GM12864 (cell line): ENCODE results near the gene ZNF221.
A peak's percentile ranks its signal among the peaks of the same experiment; 100 is the strongest.
"Not testable (repeated sequence)": the region's sequence is repeated elsewhere in the genome, so short reads cannot be mapped to it uniquely, and the experiment has no call there.

ENCODE experiments used
- DNase-seq: peaks from one replicate; pipeline ENCODE4 v3.0.0-alpha.2; 2011; ENCODE audit warnings: low read depth
- H3K4me3 ChIP-seq: 2 replicates; pipeline ENCODE4 v1.5.1; 2011; ENCODE audit warnings: mild to moderate bottlenecking, low read depth, low read length, control low read depth
- TF ChIP-seq, protein P1 (sequence below): IDR thresholded peaks from 2 replicates; pipeline ENCODE4 v1.5.1; 2011; ENCODE audit warnings: low read depth, mild to moderate bottlenecking, moderate library complexity, low read length, control low read depth, inconsistent platforms; ENCODE audit errors: missing control alignments

The ZNF221 gene

DNA sequence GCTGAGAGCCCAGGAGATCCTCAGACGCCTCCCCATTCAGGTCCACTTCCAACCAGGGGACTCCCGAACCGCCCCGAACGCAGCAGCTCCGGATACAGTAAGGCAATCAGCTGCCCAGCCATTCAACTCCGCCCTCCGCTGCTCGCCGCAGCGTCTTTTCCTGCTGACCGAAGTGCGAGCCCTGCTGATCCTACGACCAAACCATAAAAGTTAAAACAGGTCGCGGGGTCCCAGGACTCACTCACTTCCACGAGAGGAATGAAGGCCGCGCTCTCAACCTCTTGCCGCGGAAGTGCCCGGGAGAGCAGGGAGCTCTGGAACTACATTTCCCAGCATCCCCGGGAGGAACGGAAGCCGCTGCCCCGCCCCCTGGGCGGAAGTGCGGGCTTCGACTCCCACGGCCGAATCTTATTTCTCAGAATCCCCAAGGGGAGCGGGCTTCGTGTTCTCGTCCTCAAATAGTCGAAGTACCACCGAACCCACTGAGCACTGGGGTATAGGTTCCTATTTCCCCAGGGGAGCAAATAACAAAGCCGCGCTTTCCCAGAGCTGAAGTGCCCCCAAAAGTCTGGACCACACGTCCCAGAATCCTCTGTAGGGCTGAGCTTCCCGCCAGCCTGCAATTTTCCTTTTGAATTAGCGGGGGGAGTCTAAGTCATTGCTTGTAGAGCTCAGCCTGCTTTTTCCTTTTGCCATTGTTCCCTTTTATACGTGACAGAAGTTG, 15.9 kb upstream of the ZNF221 start, which contains the start of gene ZNF45:
TSS of gene ZNF45 (minus strand) at position 298 of the 724 bp plus-strand sequence. CDS start 13,097 bp downstream, outside the sequence.
- H3K4me3 ChIP-seq = peak within 1 kb of the TSS; percentile 72
- TF ChIP-seq, protein P1, sequence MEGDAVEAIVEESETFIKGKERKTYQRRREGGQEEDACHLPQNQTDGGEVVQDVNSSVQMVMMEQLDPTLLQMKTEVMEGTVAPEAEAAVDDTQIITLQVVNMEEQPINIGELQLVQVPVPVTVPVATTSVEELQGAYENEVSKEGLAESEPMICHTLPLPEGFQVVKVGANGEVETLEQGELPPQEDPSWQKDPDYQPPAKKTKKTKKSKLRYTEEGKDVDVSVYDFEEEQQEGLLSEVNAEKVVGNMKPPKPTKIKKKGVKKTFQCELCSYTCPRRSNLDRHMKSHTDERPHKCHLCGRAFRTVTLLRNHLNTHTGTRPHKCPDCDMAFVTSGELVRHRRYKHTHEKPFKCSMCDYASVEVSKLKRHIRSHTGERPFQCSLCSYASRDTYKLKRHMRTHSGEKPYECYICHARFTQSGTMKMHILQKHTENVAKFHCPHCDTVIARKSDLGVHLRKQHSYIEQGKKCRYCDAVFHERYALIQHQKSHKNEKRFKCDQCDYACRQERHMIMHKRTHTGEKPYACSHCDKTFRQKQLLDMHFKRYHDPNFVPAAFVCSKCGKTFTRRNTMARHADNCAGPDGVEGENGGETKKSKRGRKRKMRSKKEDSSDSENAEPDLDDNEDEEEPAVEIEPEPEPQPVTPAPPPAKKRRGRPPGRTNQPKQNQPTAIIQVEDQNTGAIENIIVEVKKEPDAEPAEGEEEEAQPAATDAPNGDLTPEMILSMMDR = no peak
- DNase-seq = peak; percentile 71

DNA sequence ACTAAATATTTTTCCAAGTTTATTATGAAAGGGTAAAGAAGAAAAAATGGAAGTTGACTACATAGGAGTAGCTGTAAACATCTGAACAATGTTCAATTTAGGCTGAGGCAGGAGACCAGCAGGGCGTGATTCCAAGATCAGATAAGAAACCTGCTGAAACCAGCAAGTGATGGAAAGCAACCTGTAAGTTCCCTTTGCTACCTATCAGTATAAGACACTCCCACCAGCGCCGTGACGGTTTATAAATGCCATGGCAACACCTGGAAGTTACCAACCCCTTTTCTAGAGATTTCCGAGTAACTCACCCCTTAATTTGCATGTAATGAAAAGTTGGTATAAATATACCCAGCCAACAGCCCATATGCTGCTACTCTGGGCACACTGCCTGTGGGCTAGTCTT, 14.8 kb upstream of the ZNF221 start:
- H3K4me3 ChIP-seq = no peak overlapping the region
- no peak for DNase-seq
- TF ChIP-seq, protein P1 = no peak

DNA sequence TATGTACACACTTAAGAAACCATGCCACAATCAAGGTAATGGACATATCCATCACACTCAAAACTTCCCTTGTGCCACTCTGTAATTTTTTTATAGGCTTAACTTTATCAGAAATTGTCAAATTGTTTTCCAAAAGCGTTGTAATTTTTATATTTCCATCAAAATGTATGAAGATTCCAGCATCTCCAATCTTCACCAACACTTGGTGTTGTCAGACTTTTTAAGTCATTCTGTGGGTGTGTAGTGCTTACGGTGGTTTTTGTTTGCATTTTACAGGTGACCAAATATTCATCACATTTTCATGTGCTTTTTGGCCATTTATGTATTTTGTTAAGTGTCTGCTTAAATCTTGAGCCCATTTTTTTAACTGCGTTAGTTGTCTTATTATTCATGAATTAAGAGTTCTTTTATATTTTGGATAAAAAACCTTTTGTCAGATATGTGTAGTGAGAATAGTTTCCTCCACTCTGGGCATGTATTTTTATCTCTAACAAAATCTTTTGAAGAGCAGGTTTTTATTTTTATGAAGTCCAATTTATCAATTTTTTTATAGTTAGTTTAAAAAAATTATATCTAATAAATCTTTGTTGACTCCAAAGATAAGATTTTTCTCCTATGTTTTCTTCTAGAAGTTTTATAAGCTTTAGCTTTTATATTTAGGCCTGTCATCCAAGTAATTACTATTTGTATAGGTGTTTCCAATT, 11.3 kb upstream of the ZNF221 start:
- H3K4me3 ChIP-seq = no peak overlapping the region
- TF ChIP-seq, protein P1 = no peak
- DNase-seq = no peak

DNA sequence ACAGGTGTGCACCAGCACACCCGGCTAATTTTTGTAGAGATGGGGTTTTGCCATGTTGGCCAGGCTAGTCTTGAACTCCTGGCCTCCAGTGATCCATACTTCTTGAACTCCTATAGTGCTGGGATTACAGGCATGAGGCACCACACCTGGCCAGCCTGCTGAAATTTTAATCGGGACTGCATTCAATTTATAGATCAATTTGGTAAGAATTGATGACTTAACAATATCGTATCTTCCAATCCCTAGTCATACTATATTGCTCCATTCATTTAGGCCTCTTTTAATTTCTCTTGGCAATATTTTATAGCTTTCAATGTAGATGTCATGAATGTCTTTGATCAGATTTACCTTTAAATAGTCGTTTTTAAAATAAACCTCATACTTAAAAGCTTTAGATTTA, 10.3 kb upstream of the ZNF221 start:
- TF ChIP-seq, protein P1 = no peak
- DNase-seq = no peak
- no peak overlapping the region for H3K4me3 ChIP-seq

DNA sequence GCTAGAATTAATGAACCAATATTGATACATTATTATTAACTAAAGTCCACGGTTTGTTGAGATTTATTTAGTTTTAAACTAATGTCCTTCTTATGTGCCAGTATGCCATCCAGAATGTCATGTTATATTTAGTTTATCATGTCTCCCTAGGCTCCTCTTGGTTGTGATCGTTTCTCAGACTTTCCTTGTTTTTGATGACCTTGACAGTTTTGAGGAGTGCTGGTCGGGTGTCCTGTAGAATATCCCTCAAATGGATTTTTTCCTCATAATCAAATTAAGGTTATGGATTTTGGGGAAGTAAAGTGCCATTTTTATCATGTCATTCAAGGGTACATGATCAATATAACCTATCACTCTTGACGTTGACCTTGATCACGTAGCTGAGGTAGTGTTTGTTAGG, 9.8 kb upstream of the ZNF221 start:
- H3K4me3 ChIP-seq = no peak overlapping the region
- TF ChIP-seq, protein P1 = no peak
- DNase-seq = no peak

DNA sequence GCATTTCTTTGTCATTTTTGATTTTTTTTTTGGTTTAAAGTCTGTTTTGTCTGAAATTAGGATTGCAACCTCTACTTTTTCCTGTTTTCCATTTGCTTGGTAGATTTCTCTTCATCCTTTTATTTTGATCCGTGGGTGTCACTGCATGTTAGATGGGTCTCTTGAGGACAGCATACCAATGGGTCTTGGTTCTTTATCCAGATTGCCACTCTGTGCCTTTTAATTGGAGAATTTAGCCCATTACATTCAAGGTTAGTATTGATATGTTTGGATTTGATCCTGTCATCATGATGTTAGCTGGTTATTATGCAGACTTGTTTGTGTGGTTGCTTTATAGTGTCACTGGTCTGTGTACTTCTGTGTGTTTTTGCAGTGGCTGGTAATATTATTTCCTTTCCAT, 3.6 kb upstream of the ZNF221 start:
- not testable (repeated sequence) for H3K4me3 ChIP-seq, DNase-seq

DNA sequence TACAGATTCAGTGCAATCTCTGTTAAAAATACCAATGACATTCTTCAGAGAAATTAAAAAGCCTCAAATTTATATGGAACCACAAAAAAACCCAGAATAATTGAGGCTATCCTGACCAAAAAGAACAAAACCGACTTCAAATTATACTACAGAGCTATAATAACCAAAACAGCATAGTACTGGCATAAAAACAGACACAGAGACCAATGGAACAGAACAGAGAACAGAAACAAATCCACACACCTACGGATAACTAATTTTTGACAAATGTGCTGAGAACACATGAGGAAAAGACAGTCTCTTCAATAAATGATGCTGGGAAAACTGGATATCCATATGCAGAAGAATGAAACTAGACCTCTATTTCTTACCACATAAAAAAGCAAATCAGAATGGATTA, 1.2 kb upstream of the ZNF221 start:
- DNase-seq, H3K4me3 ChIP-seq: not testable (repeated sequence)

DNA sequence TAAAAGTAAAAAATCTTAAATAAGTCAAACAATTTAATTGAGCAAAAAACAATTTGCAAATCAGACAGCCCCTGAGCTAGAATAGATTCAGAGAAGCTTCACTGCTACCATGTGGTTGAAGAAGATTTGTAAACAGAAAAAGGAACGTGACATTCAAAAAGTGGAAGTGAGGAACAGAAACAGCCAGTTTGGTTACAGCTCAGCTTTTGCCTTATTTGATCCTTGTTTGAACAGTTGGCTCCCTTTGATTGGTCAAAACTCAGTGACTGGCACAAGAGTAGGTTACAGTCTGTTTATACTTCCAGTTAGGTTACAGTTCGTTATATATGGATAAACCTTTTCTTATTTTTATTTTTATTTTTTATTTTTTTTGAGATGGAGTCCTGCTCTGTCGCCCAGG, 5.8 kb downstream of the ZNF221 start:
- no peak for DNase-seq
- TF ChIP-seq, protein P1 = no peak

More for the DNA sequence above, 5.8 kb downstream of the ZNF221 start:
- H3K4me3 ChIP-seq = no peak overlapping the region
